ENCODE data around the gene MORN1. TPM values are rescaled to one million over a fixed set of nuclear protein-coding genes. Genes with fewer than 3 reads are reported as not detected.
A peak's percentile ranks its signal among the peaks of the same experiment; 100 is the strongest.
"Not testable (repeated sequence)": the region's sequence is repeated elsewhere in the genome, so short reads cannot be mapped to it uniquely, and the experiment has no call there.

The MORN1 gene
- total RNA-seq = 1 to 10 TPM; 5.7 to 9.7 (median 7.1) TPM

DNA sequence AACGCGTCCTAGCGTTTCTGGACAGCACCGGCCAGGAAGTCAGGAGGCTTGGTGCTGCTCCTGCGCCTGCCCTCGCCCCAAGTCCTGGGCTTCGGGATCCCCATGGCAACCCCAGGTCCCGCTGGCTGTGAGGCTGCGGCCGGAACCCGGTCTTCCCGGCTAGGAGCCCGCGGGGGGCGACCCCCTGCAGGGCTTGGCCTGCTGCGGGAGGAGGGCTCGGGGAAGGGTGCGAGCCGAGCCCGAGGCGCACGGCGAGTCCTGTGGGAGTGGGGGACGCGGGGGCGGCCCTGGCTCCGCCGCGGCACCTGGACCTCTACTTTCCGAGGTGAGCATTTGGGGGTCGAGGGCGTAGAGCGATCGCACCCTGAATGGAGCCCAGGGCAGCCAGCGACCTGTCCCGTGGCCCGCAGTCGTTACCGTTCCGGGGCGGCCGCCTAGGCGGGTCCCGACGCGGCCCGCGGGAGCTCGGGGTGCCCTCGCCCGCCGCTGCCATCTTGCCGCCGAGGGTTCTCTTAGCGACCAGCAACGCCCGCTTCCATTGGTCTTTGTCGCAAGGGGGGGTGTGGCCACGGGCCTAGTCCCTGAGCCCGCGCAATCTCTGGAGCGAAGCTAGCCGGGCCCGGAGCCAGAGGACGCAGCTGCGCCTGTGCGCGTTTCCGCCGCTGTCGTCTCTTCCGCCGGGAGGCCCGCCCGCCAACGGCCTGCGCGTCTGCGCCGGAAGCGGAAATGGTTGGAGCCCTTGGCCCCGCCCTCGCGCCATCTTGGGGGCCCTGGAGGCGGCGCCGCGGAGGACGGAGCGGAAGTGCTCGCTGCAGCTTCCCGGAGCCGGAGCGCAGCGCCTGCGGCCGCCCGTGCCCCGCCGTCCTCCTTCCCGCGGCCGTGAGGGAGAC lies at the start of gene MORN1, which contains the start of gene RER1:
MORN1 (minus strand) TSS at position 514 of the 890 bp plus-strand sequence; CDS start at position 493, 21 bp downstream.
RER1 (plus strand) TSS at position 801 of the 890 bp plus-strand sequence. CDS start 3,950 bp downstream, outside the sequence.
- intact Hi-C loops (cut with DNase I; ENCODE audit: low total_unique reads) = no loop called here
- TF ChIP-seq POLR2A (IDR thresholded peaks at IDR 0.05) = peak in 1 of 2 donors; percentile 81
- TF ChIP-seq, protein P1, sequence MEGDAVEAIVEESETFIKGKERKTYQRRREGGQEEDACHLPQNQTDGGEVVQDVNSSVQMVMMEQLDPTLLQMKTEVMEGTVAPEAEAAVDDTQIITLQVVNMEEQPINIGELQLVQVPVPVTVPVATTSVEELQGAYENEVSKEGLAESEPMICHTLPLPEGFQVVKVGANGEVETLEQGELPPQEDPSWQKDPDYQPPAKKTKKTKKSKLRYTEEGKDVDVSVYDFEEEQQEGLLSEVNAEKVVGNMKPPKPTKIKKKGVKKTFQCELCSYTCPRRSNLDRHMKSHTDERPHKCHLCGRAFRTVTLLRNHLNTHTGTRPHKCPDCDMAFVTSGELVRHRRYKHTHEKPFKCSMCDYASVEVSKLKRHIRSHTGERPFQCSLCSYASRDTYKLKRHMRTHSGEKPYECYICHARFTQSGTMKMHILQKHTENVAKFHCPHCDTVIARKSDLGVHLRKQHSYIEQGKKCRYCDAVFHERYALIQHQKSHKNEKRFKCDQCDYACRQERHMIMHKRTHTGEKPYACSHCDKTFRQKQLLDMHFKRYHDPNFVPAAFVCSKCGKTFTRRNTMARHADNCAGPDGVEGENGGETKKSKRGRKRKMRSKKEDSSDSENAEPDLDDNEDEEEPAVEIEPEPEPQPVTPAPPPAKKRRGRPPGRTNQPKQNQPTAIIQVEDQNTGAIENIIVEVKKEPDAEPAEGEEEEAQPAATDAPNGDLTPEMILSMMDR (IDR thresholded peaks at IDR 0.05) = no peak
- H3K4me3 ChIP-seq (ENCODE audit: low read depth, poor library complexity, severe bottlenecking) = peak within 1 kb of the TSS; percentile 83
- WGBS, 2 donors = 0 to 1% methylated on average over 25 to 46 of the region's 103 CpGs
- DNase-seq (ENCODE audit: low spot score in 2 of 2) = peak; percentile 98 to 100

DNA sequence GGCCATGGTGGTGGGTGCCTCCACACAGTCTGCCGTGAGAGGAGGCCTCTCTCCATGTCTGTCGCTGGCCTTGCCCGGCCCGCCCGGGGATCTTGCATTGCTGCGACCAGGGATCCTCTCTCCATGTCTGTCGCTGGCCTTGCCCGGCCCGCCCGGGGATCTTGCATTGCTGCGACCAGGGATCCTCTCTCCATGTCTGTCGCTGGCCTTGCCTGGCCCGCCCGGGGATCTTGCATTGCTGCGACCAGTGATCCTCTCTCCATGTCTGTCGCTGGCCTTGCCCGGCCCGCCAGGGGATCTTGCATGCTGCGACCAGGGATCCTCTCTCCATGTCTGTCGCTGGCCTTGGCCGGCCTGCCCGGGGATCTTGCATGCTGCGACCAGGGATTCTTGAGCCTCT lies 49.0 kb upstream of the MORN1 start:
- 94 to 95% methylated on average over 20 to 22 of the region's 23 CpGs for WGBS, 2 donors
- intact Hi-C loops (cut with DNase I; ENCODE audit: low total_unique reads); H3K4me3 ChIP-seq (ENCODE audit: low read depth, poor library complexity, severe bottlenecking): not testable (repeated sequence)
- peak in 1 of 2 donors; percentile 90 for DNase-seq (ENCODE audit: low spot score in 2 of 2)

DNA sequence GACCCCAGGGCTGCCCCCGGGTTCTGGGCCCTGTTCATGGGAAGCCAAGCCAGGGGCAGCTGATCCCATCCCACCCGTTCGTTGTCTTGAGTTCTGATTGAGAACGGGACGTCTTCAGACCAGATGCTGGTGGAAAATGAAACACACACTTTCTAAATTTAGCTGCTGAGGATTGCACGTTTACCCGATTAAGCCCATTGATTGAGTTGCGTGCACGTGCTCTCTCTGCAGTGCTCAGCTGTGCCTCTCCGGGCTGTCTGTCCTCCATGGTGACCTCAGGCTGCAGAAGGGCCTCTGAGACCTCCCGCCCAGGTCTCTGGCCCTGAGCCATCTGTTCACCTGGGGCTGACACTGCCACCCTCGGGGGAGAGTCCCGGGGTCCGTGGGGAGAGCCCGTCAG lies 48.0 kb upstream of the MORN1 start:
- WGBS, 2 donors = 48 to 70% methylated on average over 14 of the region's 15 CpGs
- no peak overlapping the region for H3K4me3 ChIP-seq (ENCODE audit: low read depth, poor library complexity, severe bottlenecking)
- intact Hi-C loops (cut with DNase I; ENCODE audit: low total_unique reads) = no loop called here
- no peak for DNase-seq (ENCODE audit: low spot score in 2 of 2)
- TF ChIP-seq, protein P1 (IDR thresholded peaks at IDR 0.05) = no peak
- TF ChIP-seq POLR2A (IDR thresholded peaks at IDR 0.05) = no peak

DNA sequence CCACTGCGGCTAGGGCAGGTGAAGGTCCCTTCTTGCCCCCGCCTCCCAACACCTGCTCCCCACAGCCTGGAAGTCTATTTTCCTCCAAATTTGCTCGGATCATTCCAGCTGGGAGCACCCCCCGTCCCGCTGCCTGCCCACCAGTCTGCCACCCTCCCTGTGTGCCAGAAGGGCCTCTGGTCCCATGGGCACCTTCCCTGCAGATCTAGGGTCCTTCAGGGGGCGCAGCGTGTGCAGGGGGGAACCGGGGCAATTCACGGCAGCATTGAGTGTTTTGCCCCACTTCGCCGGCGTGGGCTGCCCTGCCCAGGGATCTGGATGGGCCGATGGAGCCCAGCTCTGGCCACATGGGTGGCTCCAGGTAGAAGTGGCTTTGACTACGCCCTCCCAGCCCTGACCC lies 47.3 kb upstream of the MORN1 start:
- TF ChIP-seq, protein P1 (IDR thresholded peaks at IDR 0.05) = no peak
- no peak for TF ChIP-seq POLR2A (IDR thresholded peaks at IDR 0.05)

DNA sequence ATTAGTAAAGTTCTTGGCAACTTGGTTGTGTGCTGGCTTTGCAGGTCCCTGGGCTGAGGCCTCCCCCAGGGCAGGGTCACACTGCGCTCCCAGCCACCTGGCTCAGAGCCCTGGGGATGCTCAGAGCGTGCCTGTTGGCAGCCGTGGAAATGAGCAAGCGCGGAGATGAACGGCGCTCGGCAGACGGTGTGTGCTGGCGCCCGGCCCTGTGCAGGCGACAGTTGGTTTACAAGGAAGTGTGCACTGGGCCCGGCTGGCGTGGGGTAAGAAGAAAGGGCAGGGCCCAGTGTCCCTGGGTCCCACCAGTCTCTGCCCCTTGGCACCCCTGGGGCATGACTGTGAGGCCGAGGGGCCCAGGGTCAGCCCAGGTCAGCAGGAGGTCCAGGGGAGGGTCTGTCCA lies 46.7 kb upstream of the MORN1 start:
- TF ChIP-seq POLR2A (IDR thresholded peaks at IDR 0.05) = no peak
- intact Hi-C loops (cut with DNase I; ENCODE audit: low total_unique reads) = no loop called here

More for the DNA sequence above, 47.3 kb upstream of the MORN1 start:
- intact Hi-C loops (cut with DNase I; ENCODE audit: low total_unique reads) = no loop called here
- no peak overlapping the region for H3K4me3 ChIP-seq (ENCODE audit: low read depth, poor library complexity, severe bottlenecking)
- WGBS, 2 donors = 87 to 90% methylated on average over 14 of the region's 14 CpGs
- no peak for DNase-seq (ENCODE audit: low spot score in 2 of 2)

DNA sequence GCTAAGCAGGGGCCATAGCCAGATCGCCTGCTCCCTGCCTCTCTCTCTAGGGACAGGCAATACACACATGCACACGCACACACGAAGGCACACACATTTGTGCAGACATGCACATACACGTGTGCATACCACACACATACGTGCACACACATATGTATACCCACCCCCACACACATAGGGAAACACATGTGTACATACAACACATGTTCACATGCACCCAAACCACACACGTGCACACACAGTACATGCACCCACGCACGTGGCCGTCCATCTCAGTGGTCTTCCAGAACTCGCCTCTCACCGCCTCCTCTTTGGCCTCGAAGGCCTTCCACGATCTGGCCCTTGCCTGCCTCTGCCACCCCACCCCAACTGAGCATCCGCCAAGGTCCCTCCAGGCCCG lies 46.3 kb upstream of the MORN1 start:
- H3K4me3 ChIP-seq (ENCODE audit: low read depth, poor library complexity, severe bottlenecking) = no peak overlapping the region
- 67 to 77% methylated on average over 15 of the region's 15 CpGs for WGBS, 2 donors
- TF ChIP-seq, protein P1 (IDR thresholded peaks at IDR 0.05) = no peak
- no peak for TF ChIP-seq POLR2A (IDR thresholded peaks at IDR 0.05)
- DNase-seq (ENCODE audit: low spot score in 2 of 2) = no peak
- intact Hi-C loops (cut with DNase I; ENCODE audit: low total_unique reads) = no loop called here

More for the DNA sequence above, 46.7 kb upstream of the MORN1 start:
- 27 to 46% methylated on average over 10 to 14 of the region's 15 CpGs for WGBS, 2 donors
- H3K4me3 ChIP-seq (ENCODE audit: low read depth, poor library complexity, severe bottlenecking) = no peak overlapping the region
- no peak for DNase-seq (ENCODE audit: low spot score in 2 of 2)
